HCT116 (cell line): Measurements from ENCODE around the gene TMEM63A. TPM values are rescaled to one million over a fixed set of nuclear protein-coding genes. Genes with fewer than 3 reads are reported as not detected.

Source experiments
- ATAC-seq: fragments of 200-7000 bp; cut with Tn5 transposase; 2 replicates; pipeline ENCODE4 v1.9.1; 2020; ENCODE audit warnings: mild to moderate bottlenecking, moderate library complexity
- BruUV-seq: library from RNA; stranded (reverse); fragments of 400-500 nt; replicated peaks from 2 replicates; lab custom pipeline; 2021; lab: Mats Ljungman, UMichigan
- CTCF ChIA-PET: fragments of 300-600 bp; sonication (Branson Sonifier 250); formaldehyde crosslinking; loops from one replicate; lab custom pipeline; 2021; ENCODE audit warnings: antibody characterized with exemption; lab: Charles Lee
- POLR2A ChIA-PET: fragments of 300-600, 350-600 bp; sonication (Branson Sonifier 250); formaldehyde crosslinking; loops from one replicate; lab custom pipeline; 2021; ENCODE audit warnings: antibody characterized with exemption; lab: Charles Lee
- RAD21 ChIA-PET, 2 experiments: fragments of 300-600 bp; sonication (Branson Sonifier 250); formaldehyde crosslinking; loops; one replicate each; lab custom pipeline; 2023; ENCODE audit warnings: low total read pairs in 2 of 2; ENCODE audit not compliant: uncharacterized antibody in 2 of 2, unreplicated experiment in 2 of 2, low non-redundant PET in 1 of 2; lab: Charles Lee
- DNase-seq: peaks from one replicate; pipeline ENCODE4 v3.0.0-alpha.2; 2010; ENCODE audit warnings: low read depth, low spot score
- H2AFZ ChIP-seq: fragments of 200-600 bp; shearing (Covaris generic), sonication (generic); 2 replicates; pipeline ENCODE4 v1.6.1; 2017; ENCODE audit warnings: low read depth, mixed run types, mixed read lengths, antibody characterized with exemption, low read length; ENCODE audit not compliant: poor library complexity, severe bottlenecking
- H3K27ac ChIP-seq: 2 replicates; pipeline ENCODE4 v1.5.1; 2012; ENCODE audit warnings: low read depth, low read length
- H3K27me3 ChIP-seq: fragments of 200-600 bp; sonication (generic); 2 replicates; pipeline ENCODE4 v1.6.1; 2016; ENCODE audit warnings: mixed run types, low read length, mixed read lengths; ENCODE audit not compliant: insufficient read depth
- H3K36me3 ChIP-seq, 2 experiments: fragments of 200-500 bp in 1 of 2; fragments of 200-600 bp in 1 of 2; sonication (Bioruptor generic) in 1 of 2; sonication (generic) in 1 of 2; 2 replicates each; pipeline versions ENCODE4 v1.5.1 to v1.6.1; 2014 to 2016; ENCODE audit warnings: low read length in 2 of 2, inconsistent platforms in 1 of 2, mixed read lengths in 1 of 2, mixed run types in 1 of 2; ENCODE audit not compliant: insufficient read depth in 2 of 2, control insufficient read depth in 1 of 2
- H3K4me1 ChIP-seq, 2 experiments: fragments of 200-600 bp in 1 of 2; sonication (generic) in 1 of 2; 2 replicates each; pipeline versions ENCODE4 v1.5.1 to v1.6.1; 2012 to 2017; ENCODE audit warnings: low read length in 2 of 2, inconsistent platforms in 1 of 2, mild to moderate bottlenecking in 1 of 2, mixed read lengths in 1 of 2, mixed run types in 1 of 2, moderate library complexity in 1 of 2; ENCODE audit not compliant: insufficient read depth in 2 of 2, control insufficient read depth in 1 of 2
- H3K4me2 ChIP-seq: fragments of 200-600 bp; sonication (generic); 2 replicates; pipeline ENCODE4 v1.6.1; 2017; ENCODE audit warnings: mixed run types, low read length, mixed read lengths
- H3K4me3 ChIP-seq, 2 experiments: fragments of 200-600 bp in 1 of 2; sonication (generic) in 1 of 2; replicated peaks in 1 of 2; 2 replicates each; pipeline ENCODE4 v1.5.1; 2011 to 2016; ENCODE audit warnings: low read length in 2 of 2, control low read depth in 1 of 2, low read depth in 1 of 2, mild to moderate bottlenecking in 1 of 2, mixed read lengths in 1 of 2, mixed run types in 1 of 2
- H3K79me2 ChIP-seq: fragments of 200-600 bp; sonication (generic); 2 replicates; pipeline ENCODE4 v1.6.1; 2017; ENCODE audit warnings: mild to moderate bottlenecking, mixed run types, low read length, moderate library complexity, mixed read lengths; ENCODE audit not compliant: insufficient read depth
- H3K9ac ChIP-seq: fragments of 200-600 bp; sonication (generic); 2 replicates; pipeline ENCODE4 v1.6.1; 2016; ENCODE audit warnings: low read length, mixed read lengths
- H3K9me2 ChIP-seq: fragments of 200-600 bp; sonication (generic), shearing (Covaris generic); 2 replicates; pipeline ENCODE4 v1.6.1; 2017; ENCODE audit warnings: mixed run types, mild to moderate bottlenecking, moderate library complexity; ENCODE audit not compliant: insufficient read depth
- H3K9me3 ChIP-seq, 2 experiments: fragments of 200-500 bp in 1 of 2; fragments of 200-600 bp in 1 of 2; sonication (Bioruptor generic) in 1 of 2; sonication (generic) in 1 of 2; 2 replicates each; pipeline ENCODE4 v1.6.1; 2014 to 2017; ENCODE audit warnings: low read length in 2 of 2, mixed read lengths in 2 of 2, inconsistent platforms in 1 of 2, low read depth in 1 of 2, mild to moderate bottlenecking in 1 of 2, mixed run types in 1 of 2, moderate library complexity in 1 of 2; ENCODE audit not compliant: control insufficient read depth in 1 of 2, insufficient read depth in 1 of 2
- H4K20me1 ChIP-seq: fragments of 200-600 bp; sonication (generic), shearing (Covaris generic); 2 replicates; pipeline ENCODE4 v1.6.1; 2017; ENCODE audit warnings: mixed run types, mild to moderate bottlenecking, moderate library complexity; ENCODE audit not compliant: insufficient read depth
- CBX3 ChIP-seq: IDR thresholded peaks from 2 replicates; pipeline ENCODE4 v1.6.1; 2012; ENCODE audit warnings: low read depth
- CEBPB ChIP-seq: IDR thresholded peaks from 2 replicates; pipeline ENCODE4 v1.6.1; 2012; ENCODE audit warnings: low read depth
- EGR1 ChIP-seq: IDR thresholded peaks from 2 replicates; pipeline ENCODE4 v1.6.1; 2012; ENCODE audit warnings: low read depth
- EZH2 ChIP-seq: fragments of 200-600 bp; sonication (generic); IDR thresholded peaks from 2 replicates; pipeline ENCODE4 v1.6.1; 2017; ENCODE audit warnings: antibody characterized with exemption, mixed run types
- EZH2phosphoT487 ChIP-seq: fragments of 200-600 bp; IDR thresholded peaks from 2 replicates; pipeline ENCODE4 v1.6.1; 2018; ENCODE audit warnings: antibody characterized with exemption, borderline replicate concordance
- FOSL1 ChIP-seq: IDR thresholded peaks from 2 replicates; pipeline ENCODE4 v1.6.1; 2012; ENCODE audit warnings: low read depth
- POLR2A ChIP-seq: IDR thresholded peaks from 2 replicates; pipeline ENCODE4 v1.7.0; 2011; ENCODE audit warnings: borderline replicate concordance; ENCODE audit not compliant: insufficient read depth, insufficient read length; ENCODE audit errors: extremely low read depth
- POLR2AphosphoS5 ChIP-seq: IDR thresholded peaks from 2 replicates; pipeline ENCODE4 v1.6.1; 2011; ENCODE audit warnings: mild to moderate bottlenecking, low read depth, low read length, moderate library complexity
- RAD21 ChIP-seq: IDR thresholded peaks from 2 replicates; pipeline ENCODE4 v1.6.1; 2012; ENCODE audit warnings: low read depth, mild to moderate bottlenecking
- SIN3A ChIP-seq: IDR thresholded peaks from 2 replicates; pipeline ENCODE4 v1.6.1; 2012; ENCODE audit warnings: low read depth
- SP1 ChIP-seq: IDR thresholded peaks from 2 replicates; pipeline ENCODE4 v1.6.1; 2012; ENCODE audit warnings: low read depth
- SRF ChIP-seq: IDR thresholded peaks from 2 replicates; pipeline ENCODE4 v1.6.1; 2012; ENCODE audit warnings: low read depth
- YY1 ChIP-seq: IDR thresholded peaks from 2 replicates; pipeline ENCODE4 v1.6.1; 2011; ENCODE audit warnings: low read length, low read depth, moderate library complexity, mild to moderate bottlenecking; ENCODE audit not compliant: insufficient replicate concordance; ENCODE audit errors: extremely low read depth
- ZFX ChIP-seq: fragments of 450-650 bp; IDR thresholded peaks from 2 replicates; pipeline ENCODE4 v1.6.1; 2017
- intact Hi-C: fragments of 100-400 bp; cut with micrococcal nuclease; formaldehyde crosslinking; loops from 2 replicates; pipeline ENCODE4 v1.10.0; 2022
- total RNA-seq: library from RNA; stranded (reverse); gene quantifications from one replicate; pipeline ENCODE4 v1.2.1, GENCODE V29; 2021; ENCODE audit not compliant: unreplicated experiment
- TF ChIP-seq, protein P1 (sequence below), 3 experiments: fragments of 200-600 bp in 1 of 3; sonication (generic) in 1 of 3; IDR thresholded peaks in 2 of 3; conservative IDR thresholded peaks in 1 of 3; 2 replicates each; pipeline ENCODE4 v1.5.1; 2012 to 2017; ENCODE audit warnings: low read depth in 2 of 3, low read length in 2 of 3, antibody characterized with exemption in 1 of 3, borderline replicate concordance in 1 of 3, control low read depth in 1 of 3, mild to moderate bottlenecking in 1 of 3, mixed read lengths in 1 of 3, mixed run types in 1 of 3, moderate library complexity in 1 of 3; ENCODE audit not compliant: insufficient read depth in 1 of 3
- TF ChIP-seq, protein P2 (sequence below): IDR thresholded peaks from 2 replicates; pipeline ENCODE4 v1.6.1; 2012
- TF ChIP-seq, protein P3 (sequence below): IDR thresholded peaks from 2 replicates; pipeline ENCODE4 v1.6.1; 2012
- TF ChIP-seq, protein P4 (sequence below): IDR thresholded peaks from 2 replicates; pipeline ENCODE4 v1.6.1; 2012; ENCODE audit warnings: low read depth

Gene TMEM63A
- total RNA-seq, 1 experiment from 2014 or later = 24.4 TPM

DNA sequence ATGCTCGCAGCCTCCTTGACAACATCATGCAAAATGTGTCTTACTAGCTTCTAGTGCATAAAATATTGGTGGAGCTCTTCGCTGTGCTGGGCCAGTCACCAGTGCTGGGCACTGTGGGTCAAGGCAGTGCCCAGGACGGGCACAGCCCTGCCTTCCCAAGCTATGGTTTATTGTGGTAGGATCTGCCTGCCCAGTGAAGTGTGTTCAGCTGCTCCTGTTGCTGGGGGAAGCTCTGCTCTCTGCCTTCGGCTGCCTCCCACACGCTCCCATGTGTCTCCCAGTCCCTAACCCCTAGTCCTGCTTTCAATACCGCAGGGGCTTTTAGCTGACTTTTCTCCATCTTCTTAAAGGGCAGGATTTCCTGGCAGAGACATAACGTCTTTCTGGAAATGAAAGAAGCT, 56.6 kb downstream of the TMEM63A start:
- Histone ChIP-seq H3K79me2 (no peaks in the 10 kb centered on the region), H3K36me3 (no peaks in the 10 kb centered on the region), H3K9me3 (no peaks in the 10 kb centered on the region), H3K4me2 (no peak overlapping the region), H3K4me3 (no peak overlapping the region), H3K27ac (no peak overlapping the region), H3K4me1 (no peaks in the 10 kb centered on the region)
- intact Hi-C loops = no loop called here
- ATAC-seq = no peak
- ChIA-PET CTCF (no interaction called here), POLR2A (no interaction called here), RAD21 (no interaction called here)
- no TSS peak for BruUV-seq
- TF ChIP-seq EZH2phosphoT487 (no peak), SP1 (no peak), ZFX (no peak), YY1 (no peak), RAD21 (no peak), CBX3 (no peak), SIN3A (no peak), EGR1 (no peak), EZH2 (no peak), POLR2AphosphoS5 (no peak), FOSL1 (no peak), CEBPB (no peak), SRF (no peak), POLR2A (no peak)
- TF ChIP-seq, protein P1, sequence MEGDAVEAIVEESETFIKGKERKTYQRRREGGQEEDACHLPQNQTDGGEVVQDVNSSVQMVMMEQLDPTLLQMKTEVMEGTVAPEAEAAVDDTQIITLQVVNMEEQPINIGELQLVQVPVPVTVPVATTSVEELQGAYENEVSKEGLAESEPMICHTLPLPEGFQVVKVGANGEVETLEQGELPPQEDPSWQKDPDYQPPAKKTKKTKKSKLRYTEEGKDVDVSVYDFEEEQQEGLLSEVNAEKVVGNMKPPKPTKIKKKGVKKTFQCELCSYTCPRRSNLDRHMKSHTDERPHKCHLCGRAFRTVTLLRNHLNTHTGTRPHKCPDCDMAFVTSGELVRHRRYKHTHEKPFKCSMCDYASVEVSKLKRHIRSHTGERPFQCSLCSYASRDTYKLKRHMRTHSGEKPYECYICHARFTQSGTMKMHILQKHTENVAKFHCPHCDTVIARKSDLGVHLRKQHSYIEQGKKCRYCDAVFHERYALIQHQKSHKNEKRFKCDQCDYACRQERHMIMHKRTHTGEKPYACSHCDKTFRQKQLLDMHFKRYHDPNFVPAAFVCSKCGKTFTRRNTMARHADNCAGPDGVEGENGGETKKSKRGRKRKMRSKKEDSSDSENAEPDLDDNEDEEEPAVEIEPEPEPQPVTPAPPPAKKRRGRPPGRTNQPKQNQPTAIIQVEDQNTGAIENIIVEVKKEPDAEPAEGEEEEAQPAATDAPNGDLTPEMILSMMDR (IDR thresholded peaks at IDR 0.05 in 2 of 3, conservative IDR thresholded peaks at IDR 0.05 in 1 of 3; ENCODE audit: borderline replicate concordance in 1 of 3, insufficient read depth in 1 of 3, low read depth in 2 of 3, low read length in 2 of 3) = no peak
- TF ChIP-seq, protein P2, sequence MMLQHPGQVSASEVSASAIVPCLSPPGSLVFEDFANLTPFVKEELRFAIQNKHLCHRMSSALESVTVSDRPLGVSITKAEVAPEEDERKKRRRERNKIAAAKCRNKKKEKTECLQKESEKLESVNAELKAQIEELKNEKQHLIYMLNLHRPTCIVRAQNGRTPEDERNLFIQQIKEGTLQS = no peak
- TF ChIP-seq, protein P3, sequence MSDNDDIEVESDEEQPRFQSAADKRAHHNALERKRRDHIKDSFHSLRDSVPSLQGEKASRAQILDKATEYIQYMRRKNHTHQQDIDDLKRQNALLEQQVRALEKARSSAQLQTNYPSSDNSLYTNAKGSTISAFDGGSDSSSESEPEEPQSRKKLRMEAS = no peak
- TF ChIP-seq, protein P4, sequence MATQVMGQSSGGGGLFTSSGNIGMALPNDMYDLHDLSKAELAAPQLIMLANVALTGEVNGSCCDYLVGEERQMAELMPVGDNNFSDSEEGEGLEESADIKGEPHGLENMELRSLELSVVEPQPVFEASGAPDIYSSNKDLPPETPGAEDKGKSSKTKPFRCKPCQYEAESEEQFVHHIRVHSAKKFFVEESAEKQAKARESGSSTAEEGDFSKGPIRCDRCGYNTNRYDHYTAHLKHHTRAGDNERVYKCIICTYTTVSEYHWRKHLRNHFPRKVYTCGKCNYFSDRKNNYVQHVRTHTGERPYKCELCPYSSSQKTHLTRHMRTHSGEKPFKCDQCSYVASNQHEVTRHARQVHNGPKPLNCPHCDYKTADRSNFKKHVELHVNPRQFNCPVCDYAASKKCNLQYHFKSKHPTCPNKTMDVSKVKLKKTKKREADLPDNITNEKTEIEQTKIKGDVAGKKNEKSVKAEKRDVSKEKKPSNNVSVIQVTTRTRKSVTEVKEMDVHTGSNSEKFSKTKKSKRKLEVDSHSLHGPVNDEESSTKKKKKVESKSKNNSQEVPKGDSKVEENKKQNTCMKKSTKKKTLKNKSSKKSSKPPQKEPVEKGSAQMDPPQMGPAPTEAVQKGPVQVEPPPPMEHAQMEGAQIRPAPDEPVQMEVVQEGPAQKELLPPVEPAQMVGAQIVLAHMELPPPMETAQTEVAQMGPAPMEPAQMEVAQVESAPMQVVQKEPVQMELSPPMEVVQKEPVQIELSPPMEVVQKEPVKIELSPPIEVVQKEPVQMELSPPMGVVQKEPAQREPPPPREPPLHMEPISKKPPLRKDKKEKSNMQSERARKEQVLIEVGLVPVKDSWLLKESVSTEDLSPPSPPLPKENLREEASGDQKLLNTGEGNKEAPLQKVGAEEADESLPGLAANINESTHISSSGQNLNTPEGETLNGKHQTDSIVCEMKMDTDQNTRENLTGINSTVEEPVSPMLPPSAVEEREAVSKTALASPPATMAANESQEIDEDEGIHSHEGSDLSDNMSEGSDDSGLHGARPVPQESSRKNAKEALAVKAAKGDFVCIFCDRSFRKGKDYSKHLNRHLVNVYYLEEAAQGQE = no peak
- TF ChIP-seq, all 23 proteins: peak for 0
- no peaks in the 10 kb centered on the region for H3K9me2 ChIP-seq
- DNase-seq = no peak
- H4K20me1 ChIP-seq = no peaks in the 10 kb centered on the region
- H3K27me3 ChIP-seq = no peaks in the 10 kb centered on the region
- no peak overlapping the region for H2AFZ ChIP-seq
- no peak overlapping the region for H3K9ac ChIP-seq
